T-helper 2 cell (primary cell): ENCODE data around the gene MED12L.

Experiments
- DNase-seq, 5 experiments: peaks; one replicate each; pipeline versions ENCODE4 v3.0.0 to v3.0.0-alpha.2; 2012 to 2022

The MED12L gene

DNA sequence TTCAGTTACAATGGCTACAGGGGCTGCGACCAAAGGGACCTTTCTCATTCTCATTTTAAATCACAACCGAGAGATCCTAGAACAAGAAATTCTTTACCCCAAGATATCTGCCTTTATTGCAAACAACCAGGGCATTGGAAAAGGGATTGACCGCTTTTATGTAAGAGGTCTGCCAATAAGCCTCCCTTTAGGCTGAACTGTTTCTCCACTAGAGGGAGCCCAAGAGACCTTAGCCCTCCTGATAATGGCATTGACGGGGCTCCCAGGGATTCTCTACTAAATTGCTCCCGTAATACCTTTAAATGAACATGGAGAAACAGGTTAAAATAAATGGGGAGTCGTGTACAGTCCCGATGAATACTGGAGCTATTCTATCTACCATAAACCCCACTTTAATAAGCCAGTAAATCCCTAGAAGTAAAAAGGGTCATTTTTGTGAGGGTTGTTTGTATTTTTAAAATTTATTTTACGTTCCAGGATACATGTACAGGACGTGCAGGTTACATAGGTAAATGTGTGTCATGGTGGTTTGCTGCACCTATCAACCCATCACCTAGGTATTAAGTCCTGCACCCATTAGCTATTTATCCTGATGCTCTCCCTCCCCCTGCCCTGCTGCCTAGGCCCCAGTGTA, 382.9 kb downstream of the MED12L start:
- DNase-seq = peak in 2 of 5 experiments; percentile 12 to 45

DNA sequence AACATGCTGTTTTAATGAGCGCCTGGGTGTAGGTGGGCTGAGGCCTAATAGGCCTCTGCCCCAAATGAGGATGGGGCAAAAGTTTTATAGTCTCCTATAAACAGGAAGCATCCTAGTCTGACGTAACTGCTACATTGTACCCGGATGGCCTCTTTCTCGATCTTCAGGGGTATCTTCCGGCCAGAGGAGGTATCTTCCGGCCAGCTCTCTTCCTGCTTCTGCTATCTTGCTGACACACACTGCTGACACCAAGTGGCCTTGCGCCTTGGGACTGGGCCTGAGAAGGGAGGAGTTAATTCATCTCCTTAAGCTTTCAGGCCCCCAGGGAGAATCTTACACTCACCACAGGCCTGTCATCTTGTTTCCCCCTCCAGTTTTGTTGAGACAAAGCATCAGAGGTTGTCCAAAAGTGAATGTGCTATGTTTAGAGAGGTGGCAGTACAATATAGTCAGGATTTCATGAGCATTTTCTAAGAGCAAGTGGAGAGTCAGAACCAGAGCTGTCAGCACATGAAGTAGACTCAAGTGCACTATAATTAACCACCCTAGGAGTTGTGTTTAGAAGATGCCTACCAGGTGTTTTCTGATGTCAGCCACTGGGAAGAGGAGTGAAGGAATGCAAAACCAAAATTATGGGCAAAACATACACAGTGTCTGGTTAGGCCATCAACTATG, 391.0 kb downstream of the MED12L start:
- no peak for DNase-seq

DNA sequence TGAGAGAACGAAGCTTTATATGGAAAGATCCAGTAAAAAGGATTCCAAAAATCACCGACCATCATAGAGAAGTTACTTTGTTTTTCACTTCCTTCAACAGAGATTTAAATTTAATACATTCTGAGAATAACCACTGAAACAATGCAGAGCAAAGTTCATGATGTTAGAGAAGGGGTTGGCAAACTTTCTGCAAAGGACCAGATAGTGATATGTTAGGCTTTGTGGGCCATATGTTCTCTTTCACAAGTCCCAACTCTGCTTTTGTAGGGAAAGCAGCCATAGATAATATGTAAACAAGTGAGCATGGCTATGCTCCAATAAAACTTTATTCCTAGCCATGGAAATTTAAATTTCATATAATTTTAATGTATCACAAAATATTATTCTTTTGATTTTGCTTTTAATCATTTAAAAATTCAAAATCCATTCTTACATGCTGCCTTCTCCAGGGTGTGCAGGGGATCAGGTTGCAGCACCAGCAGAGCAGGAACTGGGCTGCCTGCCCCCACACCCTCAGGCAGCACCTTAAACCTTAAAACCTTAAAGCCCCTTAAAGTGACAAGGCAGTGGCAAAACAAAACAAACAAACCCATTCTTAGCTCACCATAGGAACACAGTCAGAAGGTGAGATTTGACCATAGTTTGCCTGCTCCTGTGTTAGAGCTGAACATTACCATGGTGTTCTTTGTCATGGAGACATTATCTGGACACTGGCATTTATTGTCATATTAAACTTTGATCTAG, 392.3 kb downstream of the MED12L start:
- no peak for DNase-seq

DNA sequence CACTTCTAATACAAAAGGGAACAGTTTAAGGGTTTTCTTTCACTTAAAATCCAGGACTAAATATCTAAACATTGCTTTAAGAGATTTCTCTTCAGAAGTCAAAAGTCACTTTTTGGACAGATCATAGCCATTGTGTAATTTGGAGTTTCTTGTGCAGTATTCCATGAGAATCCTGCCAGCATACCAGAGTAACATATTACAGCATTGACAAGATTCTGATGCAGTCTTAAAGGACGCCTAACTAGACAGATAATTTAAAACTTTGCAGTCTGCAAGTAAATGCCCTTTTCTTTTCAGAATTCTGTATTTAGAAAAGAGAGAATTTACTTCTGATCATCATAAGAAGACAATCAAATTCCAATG, 392.9 kb downstream of the MED12L start:
- DNase-seq = no peak

DNA sequence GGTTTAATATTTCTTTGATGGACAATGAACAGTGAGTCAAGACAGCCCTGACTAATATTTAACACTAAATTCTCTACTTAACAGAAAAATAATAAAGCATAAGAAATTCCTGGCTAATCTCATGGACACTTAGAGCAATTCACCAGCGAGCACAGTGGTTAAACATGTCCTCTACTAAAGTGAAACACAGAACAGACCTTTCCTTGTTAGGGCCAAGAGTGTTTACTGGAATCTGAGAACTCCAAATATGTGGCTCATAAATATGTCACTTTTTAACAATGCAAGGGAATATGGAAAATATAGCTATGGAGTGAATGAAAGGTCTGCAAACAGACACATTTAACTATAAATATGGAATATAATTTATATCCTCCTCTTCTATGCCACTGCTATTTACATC, 394.0 kb downstream of the MED12L start:
- no peak for DNase-seq

DNA sequence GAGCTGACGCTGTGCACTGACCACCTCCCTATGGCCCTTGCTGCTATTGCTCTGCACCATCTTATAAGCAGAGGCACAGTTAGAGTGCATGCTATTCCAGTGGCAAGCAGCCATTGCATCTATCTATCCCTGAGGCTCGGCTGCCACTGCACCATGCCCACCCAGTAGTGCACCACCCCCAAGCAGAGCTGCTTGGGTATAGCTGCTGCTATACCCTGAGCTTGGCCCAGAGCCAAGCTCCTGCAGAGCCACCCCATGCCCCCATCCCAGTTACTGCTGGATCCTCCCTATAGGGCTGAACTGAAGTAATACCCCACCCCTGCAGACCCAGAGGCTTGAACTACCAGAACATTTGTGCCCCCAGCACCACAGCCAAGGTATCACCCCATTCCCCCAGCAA, 395.0 kb downstream of the MED12L start:
- DNase-seq = no peak

DNA sequence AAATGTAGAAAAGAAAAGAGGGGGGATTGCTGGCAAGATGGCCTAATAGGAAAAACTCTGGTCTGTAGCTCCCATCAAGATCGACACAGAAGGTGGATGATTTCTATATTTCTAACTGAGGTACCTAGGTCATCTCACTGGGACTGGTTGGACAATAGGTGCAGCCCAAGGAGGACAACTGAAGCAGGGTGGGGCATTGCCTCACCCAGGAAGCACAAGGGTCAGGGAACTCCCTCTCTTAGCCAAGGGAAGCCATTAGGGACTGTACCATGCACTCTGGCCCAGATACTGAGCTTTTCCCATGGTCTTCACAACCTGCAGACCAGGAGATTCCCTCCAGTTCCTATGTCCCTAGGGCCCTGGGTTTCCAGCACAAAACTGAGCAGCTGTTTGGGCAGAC, 398.0 kb downstream of the MED12L start:
- no peak for DNase-seq

DNA sequence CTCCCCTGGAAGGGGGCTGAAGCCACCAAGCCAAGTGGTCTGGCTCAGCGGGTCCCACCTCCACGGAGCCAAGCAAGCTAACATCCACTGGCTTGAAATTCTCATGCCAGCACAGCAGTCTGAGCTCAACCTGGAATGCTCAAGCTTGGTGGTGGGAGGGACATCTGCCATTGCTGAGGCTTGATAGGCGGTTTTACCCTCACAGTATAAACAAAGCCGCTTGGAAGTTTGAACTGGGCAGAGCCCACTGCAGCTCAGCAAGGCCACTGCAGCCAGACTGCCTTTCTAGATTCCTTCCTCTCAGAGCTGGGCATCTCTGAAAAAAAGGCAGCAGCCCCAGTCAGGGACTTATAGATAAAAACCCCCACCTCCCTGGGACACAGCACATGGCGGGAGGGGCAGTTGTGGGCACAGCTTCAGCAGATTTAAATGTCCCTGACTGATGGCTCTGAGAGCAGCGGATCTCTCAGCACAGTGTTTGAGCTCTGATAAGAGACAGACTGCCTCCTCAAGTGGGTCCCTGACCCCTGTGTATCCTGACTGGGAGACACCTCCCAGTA, 398.6 kb downstream of the MED12L start:
- no peak for DNase-seq
